Ishikawa (cell line): ENCODE measurements around the gene ALDH5A1.

Experiments
- CREB1 ChIP-seq: IDR thresholded peaks from 2 replicates; pipeline ENCODE4 v1.6.1; 2012; ENCODE audit warnings: low read depth
- EGR1 ChIP-seq: IDR thresholded peaks from 2 replicates; pipeline ENCODE4 v1.6.1; 2012
- EP300 ChIP-seq: IDR thresholded peaks from 2 replicates; pipeline ENCODE4 v1.6.1; 2012; ENCODE audit warnings: borderline replicate concordance
- FOXM1 ChIP-seq: IDR thresholded peaks from 2 replicates; pipeline ENCODE4 v1.6.1; 2012; ENCODE audit warnings: low read depth, borderline replicate concordance
- RAD21 ChIP-seq: IDR thresholded peaks from 2 replicates; pipeline ENCODE4 v1.6.1; 2012; ENCODE audit warnings: low read depth
- TAF1 ChIP-seq: IDR thresholded peaks from 2 replicates; pipeline ENCODE4 v1.6.1; 2012; ENCODE audit warnings: low read depth, mild to moderate bottlenecking
- TCF12 ChIP-seq: IDR thresholded peaks from 2 replicates; pipeline ENCODE4 v1.6.1; 2012; ENCODE audit warnings: low read depth
- ZBTB7A ChIP-seq: IDR thresholded peaks from 2 replicates; pipeline ENCODE4 v1.6.1; 2012; ENCODE audit warnings: low read depth

- no peak for TF ChIP-seq RAD21
- TF ChIP-seq EP300: no peak
- TF ChIP-seq TCF12: no peak
- TF ChIP-seq TAF1: no peak
- TF ChIP-seq FOXM1: no peak
- no peak for TF ChIP-seq ZBTB7A
- no peak for TF ChIP-seq EGR1
- no peak for TF ChIP-seq CREB1
Measured at GRCh38 chr6:24486065-24486464, 8.7 kb upstream of the ALDH5A1 start.
